Stomach (tissue), 9 donors: ENCODE data around the gene GPR35. TPM values are rescaled to one million over a fixed set of nuclear protein-coding genes. Genes with fewer than 3 reads are reported as not detected.

Experiments used
- DNase-seq, 2 donors: peaks; one replicate each; pipeline versions ENCODE4 v3.0.0 to v3.0.0-alpha.2; 2013 to 2019
- H3K27ac ChIP-seq, 5 donors: fragments of 200-600 bp in 4 of 5; sonication (generic) in 4 of 5; one replicate each; pipeline ENCODE4 v1.5.1; 2013 to 2019; ENCODE audit warnings: mild to moderate bottlenecking in 1 of 5, moderate library complexity in 1 of 5
- H3K27me3 ChIP-seq, 3 donors: fragments of 200-600 bp; sonication (generic); one replicate each; pipeline ENCODE4 v1.5.1; 2017 to 2019; ENCODE audit warnings: mixed run types in 1 of 3
- H3K36me3 ChIP-seq, 4 donors: fragments of 200-600 bp; sonication (generic); 1 replicate in 3 of 4; 2 replicates in 1 of 4; pipeline ENCODE4 v1.5.1; 2016 to 2019
- H3K4me1 ChIP-seq, 4 donors: fragments of 200-600 bp; sonication (generic); one replicate each; pipeline ENCODE4 v1.5.1; 2016 to 2019
- H3K4me3 ChIP-seq, 4 donors: fragments of 200-600 bp; sonication (generic) in 3 of 4; one replicate each; pipeline ENCODE4 v1.5.1; 2016 to 2019; ENCODE audit warnings: mild to moderate bottlenecking in 1 of 4
- H3K9me3 ChIP-seq, 4 donors: fragments of 200-600 bp; sonication (generic); one replicate each; pipeline ENCODE4 v1.5.1; 2016 to 2019
- EP300 ChIP-seq: sonication (generic); formaldehyde crosslinking; IDR thresholded peaks from one replicate; pipeline ENCODE4 v1.6.1; 2017; ENCODE audit warnings: antibody characterized with exemption
- POLR2A ChIP-seq, 4 donors: fragments of 450-650 bp; IDR thresholded peaks; one replicate each; pipeline ENCODE4 v1.6.1; 2016; ENCODE audit warnings: antibody characterized with exemption in 4 of 4, control low read depth in 2 of 4, mild to moderate bottlenecking in 1 of 4, moderate library complexity in 1 of 4
- POLR2AphosphoS5 ChIP-seq, 3 donors: sonication (generic); formaldehyde crosslinking; IDR thresholded peaks; one replicate each; pipeline ENCODE4 v1.6.1; 2016; ENCODE audit warnings: antibody characterized with exemption in 3 of 3
- WGBS, 5 donors: extraction: QIAGEN DNeasy Blood & Tissue Kit in 3 of 5; methylation state at CpG; one replicate each; pipeline versions ENCODE4 v1.1.5 to v1.1.7; 2013 to 2018; 5-methylcytosine and 5-hydroxymethylcytosine counted together
- intact Hi-C: fragments of 100-400 bp; cut with DNase I; formaldehyde crosslinking; loops from one replicate; pipeline ENCODE4 v1.15.1; 2023; ENCODE audit warnings: low total_unique reads
- polyA plus RNA-seq, 3 donors: library from polyadenylated mRNA; stranded (reverse); fragments of 200-250 nt; gene quantifications; one replicate each; pipeline ENCODE4 v1.2.3, GENCODE V29; 2013
- total RNA-seq, 5 donors: library from RNA; depleted of rRNA; stranded (reverse); fragments of >200 nt; gene quantifications; one replicate each; pipeline versions ENCODE4 v1.1.0 to v1.2.3, GENCODE V29; 2014 to 2016
- TF ChIP-seq, protein P1 (sequence below), 7 experiments: fragments of 450-650 bp in 4 of 7; fragments of 200-600 bp in 3 of 7; sonication (generic) in 3 of 7; IDR thresholded peaks; one replicate each; pipeline ENCODE4 v1.5.1; 2016 to 2019; ENCODE audit warnings: antibody characterized with exemption in 7 of 7, control low read depth in 2 of 7, mild to moderate bottlenecking in 1 of 7
- donor health status: healthy with polysubstance abuse.
- donor health status: Bipolar disorder and iron deficiency.
- donor health status: healthy.

The GPR35 gene
- total and polyA plus RNA-seq, 8 donors: 8.5 to 68.9 (median 12.9) TPM

DNA sequence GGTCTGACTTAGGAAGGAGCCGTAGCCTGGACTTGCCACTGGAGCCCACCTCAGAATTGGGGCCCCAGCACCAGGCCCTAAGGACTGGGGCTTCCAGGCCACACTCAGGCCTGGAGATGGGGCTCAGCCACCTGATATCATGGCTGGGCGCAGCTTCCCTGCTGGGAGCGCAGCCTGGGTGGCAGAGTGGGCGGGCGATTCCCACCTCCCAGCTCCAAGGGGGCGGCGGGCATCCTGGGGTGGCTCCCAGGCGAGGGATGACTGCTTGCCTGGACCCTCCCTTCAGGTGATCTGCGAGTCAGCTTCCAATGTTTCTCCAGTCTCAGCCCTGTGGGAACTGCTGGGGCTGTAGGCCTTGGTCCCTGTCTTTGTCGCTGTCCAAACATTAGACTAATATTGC lies 20.1 kb downstream of the GPR35 start:
- WGBS, 5 donors: 68 to 90% (median 84%) methylated on average over 8 to 10 of the region's 10 CpGs
- DNase-seq: no peak

DNA sequence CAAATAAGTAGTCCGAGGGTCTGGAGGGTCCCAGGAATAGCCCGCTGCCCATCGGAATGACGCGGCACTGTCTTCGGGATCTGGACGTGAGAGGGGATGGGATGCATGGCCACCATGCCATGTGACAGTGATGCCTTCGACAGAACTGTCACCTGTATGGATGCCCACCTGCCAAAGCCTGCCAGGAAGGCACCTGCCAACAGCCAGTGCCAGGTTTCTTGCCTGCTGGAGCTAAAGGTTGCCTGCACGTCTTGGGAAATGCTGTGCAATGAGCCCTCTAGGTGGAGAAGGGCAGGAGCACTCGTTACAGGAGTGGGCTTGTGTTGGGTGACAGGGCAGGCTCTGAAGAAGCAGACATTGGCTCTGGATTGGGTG lies 20.5 kb downstream of the GPR35 start:
- TF ChIP-seq POLR2A (IDR thresholded peaks at IDR 0.05) (no peak), POLR2AphosphoS5 (IDR thresholded peaks at IDR 0.05) (no peak)
- TF ChIP-seq, protein P1, sequence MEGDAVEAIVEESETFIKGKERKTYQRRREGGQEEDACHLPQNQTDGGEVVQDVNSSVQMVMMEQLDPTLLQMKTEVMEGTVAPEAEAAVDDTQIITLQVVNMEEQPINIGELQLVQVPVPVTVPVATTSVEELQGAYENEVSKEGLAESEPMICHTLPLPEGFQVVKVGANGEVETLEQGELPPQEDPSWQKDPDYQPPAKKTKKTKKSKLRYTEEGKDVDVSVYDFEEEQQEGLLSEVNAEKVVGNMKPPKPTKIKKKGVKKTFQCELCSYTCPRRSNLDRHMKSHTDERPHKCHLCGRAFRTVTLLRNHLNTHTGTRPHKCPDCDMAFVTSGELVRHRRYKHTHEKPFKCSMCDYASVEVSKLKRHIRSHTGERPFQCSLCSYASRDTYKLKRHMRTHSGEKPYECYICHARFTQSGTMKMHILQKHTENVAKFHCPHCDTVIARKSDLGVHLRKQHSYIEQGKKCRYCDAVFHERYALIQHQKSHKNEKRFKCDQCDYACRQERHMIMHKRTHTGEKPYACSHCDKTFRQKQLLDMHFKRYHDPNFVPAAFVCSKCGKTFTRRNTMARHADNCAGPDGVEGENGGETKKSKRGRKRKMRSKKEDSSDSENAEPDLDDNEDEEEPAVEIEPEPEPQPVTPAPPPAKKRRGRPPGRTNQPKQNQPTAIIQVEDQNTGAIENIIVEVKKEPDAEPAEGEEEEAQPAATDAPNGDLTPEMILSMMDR (IDR thresholded peaks at IDR 0.05): no peak
- Histone ChIP-seq H3K36me3 (no peaks in the 10 kb centered on the region), H3K4me1 (no peaks in the 10 kb centered on the region), H3K4me3 (no peak overlapping the region), H3K9me3 (no peaks in the 10 kb centered on the region), H3K27me3 (peaks cover 0 to 87% (median 25%) of the 10 kb centered on the region in 3 donors), H3K27ac (no peak overlapping the region)
- intact Hi-C loops: no loop called here
- DNase-seq: no peak
- WGBS, 5 donors: 79 to 87% (median 86%) methylated on average over 9 to 10 of the region's 10 CpGs

More for the DNA sequence above, 20.1 kb downstream of the GPR35 start:
- no peak overlapping the region for H3K4me3 ChIP-seq
- TF ChIP-seq, protein P1 (IDR thresholded peaks at IDR 0.05): no peak
- TF ChIP-seq POLR2A (IDR thresholded peaks at IDR 0.05): no peak
- no peak for TF ChIP-seq EP300
- no peak for TF ChIP-seq POLR2AphosphoS5 (IDR thresholded peaks at IDR 0.05)
- peaks cover 0 to 83% (median 25%) of the 10 kb centered on the region in 3 donors for H3K27me3 ChIP-seq
- no peak overlapping the region for H3K27ac ChIP-seq
- H3K4me1 ChIP-seq: no peaks in the 10 kb centered on the region
- no peaks in the 10 kb centered on the region for H3K36me3 ChIP-seq
- no peaks in the 10 kb centered on the region for H3K9me3 ChIP-seq
- intact Hi-C loops: no loop called here

- Histone ChIP-seq H3K4me1 (no peaks in the 10 kb centered on the region), H3K4me3 (no peak overlapping the region), H3K9me3 (no peaks in the 10 kb centered on the region), H3K36me3 (no peaks in the 10 kb centered on the region), H3K27me3 (peaks cover 0 to 93% (median 29%) of the 10 kb centered on the region in 3 donors), H3K27ac (no peak overlapping the region)
- DNase-seq: peak in 1 of 2 donors; percentile 25
- TF ChIP-seq EP300: no peak
- no peak for TF ChIP-seq POLR2AphosphoS5 (IDR thresholded peaks at IDR 0.05)
- TF ChIP-seq, protein P1 (IDR thresholded peaks at IDR 0.05): no peak
- no peak for TF ChIP-seq POLR2A (IDR thresholded peaks at IDR 0.05)
- intact Hi-C loops: no loop called here
- WGBS, 5 donors: 81 to 86% (median 83%) methylated on average over 30 to 36 of the region's 36 CpGs
Measured at GRCh38 chr2:240646176-240646899, 21.1 kb downstream of the GPR35 start.

- H3K27me3 ChIP-seq: peaks cover 0 to 96% (median 32%) of the 10 kb centered on the region in 3 donors
- intact Hi-C loops: no loop called here
Measured at GRCh38 chr2:240646900-240647502, 21.7 kb downstream of the GPR35 start.

More at GRCh38 chr2:240646900-240647502, 21.7 kb downstream of the GPR35 start:
- H3K4me3 ChIP-seq: no peak overlapping the region
- DNase-seq: no peak
- TF ChIP-seq, protein P1 (IDR thresholded peaks at IDR 0.05): no peak
- TF ChIP-seq EP300 (no peak), POLR2A (IDR thresholded peaks at IDR 0.05) (no peak), POLR2AphosphoS5 (IDR thresholded peaks at IDR 0.05) (no peak)
- WGBS, 5 donors: 68 to 75% (median 72%) methylated on average over 16 to 30 of the region's 30 CpGs
- no peaks in the 10 kb centered on the region for H3K4me1 ChIP-seq
- no peaks in the 10 kb centered on the region for H3K9me3 ChIP-seq
- H3K36me3 ChIP-seq: no peaks in the 10 kb centered on the region
- no peak overlapping the region for H3K27ac ChIP-seq
